T1000 (cell line): ENCODE results near the gene SF3B6.
"Not testable (repeated sequence)": the region's sequence is repeated elsewhere in the genome, so short reads cannot be mapped to it uniquely, and the experiment has no call there.

Source experiments
- DNase-seq: peaks from one replicate; lab custom pipeline; 2025; ENCODE audit warnings: mixed read lengths; lab: John Stamatoyannopoulos, UW

Gene SF3B6, protein sequence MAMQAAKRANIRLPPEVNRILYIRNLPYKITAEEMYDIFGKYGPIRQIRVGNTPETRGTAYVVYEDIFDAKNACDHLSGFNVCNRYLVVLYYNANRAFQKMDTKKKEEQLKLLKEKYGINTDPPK

DNA sequence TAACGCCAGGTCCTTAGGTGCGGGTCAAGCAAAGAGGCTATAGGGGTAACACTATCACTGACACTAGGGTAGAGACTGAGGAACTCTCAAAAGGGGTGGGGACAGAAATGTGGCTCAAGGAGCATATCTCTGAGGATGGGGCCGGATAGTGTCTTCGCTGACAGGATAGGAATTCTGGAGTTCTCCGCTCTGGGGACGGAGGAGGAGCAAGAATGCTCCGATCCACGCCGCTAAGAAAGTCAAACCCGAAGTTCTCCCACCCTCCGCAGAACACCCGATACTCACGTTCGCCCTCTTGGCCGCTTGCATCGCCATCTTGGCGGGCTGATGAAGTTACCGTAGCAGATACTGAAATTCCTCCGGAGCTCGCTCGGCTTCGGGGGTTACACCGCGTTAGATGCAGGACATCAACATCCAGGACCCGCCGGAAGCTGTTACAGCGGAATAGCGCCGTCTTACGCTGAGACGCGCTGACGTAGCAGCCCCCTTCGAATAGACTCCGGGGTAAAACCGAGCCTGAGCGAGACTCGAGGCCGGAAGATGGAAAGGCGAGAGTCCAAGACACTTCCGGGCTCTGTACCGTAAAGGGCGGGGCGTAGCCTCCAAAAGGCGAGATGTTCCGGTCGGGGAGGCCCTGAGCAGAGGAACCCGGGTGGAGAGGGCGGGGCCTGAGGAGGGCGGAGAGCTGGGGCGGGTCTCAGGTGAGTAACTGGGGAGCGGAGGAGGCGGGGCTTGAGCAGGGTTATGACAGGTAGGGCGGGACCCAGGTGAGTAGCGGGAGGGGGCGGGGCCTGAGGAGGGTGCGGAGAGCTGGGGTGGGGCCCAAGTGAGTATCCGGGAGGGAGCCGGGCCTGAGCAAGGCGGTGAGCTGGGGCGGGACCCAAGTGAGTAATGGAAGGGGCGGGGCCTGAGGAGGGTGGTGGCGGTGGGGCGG is at the start of gene SF3B6:
TSS of gene SF3B6 (minus strand) at position 412 of the 934 bp plus-strand sequence. CDS start at position 315, 97 bp downstream.
- peak; percentile 94 for DNase-seq

DNA sequence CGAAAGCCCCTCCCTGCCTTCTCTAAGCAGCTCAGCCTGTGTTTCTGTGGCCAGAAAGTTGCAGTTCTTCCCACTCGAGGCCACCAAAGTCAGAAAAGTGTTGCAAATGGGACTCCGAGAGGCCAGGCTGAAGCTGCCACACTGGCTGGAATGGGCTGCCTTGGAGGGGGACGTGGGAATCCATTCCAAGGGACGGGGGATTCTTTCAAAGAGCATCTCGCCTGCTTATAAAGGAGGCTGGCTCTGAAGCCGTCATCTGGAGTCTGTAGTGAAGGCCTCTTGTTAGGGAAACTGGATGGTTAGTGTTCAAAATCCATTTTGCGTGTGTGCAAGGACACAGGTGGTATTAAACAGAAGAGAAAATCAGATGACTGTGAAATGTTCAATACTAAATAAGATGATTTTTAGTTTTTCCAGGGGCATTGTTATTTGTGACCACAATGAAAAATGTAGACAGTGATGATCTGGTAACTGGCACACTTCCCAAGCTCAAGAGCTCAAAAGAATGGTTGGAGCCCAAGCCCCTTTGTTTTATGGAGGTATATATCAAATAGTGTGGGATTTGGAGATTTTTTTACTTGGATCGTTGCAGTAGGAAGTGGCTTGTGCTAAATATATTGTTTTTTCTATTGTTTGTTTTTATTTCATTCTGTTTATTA is 47.9 kb upstream of the SF3B6 start:
- no peak for DNase-seq

DNA sequence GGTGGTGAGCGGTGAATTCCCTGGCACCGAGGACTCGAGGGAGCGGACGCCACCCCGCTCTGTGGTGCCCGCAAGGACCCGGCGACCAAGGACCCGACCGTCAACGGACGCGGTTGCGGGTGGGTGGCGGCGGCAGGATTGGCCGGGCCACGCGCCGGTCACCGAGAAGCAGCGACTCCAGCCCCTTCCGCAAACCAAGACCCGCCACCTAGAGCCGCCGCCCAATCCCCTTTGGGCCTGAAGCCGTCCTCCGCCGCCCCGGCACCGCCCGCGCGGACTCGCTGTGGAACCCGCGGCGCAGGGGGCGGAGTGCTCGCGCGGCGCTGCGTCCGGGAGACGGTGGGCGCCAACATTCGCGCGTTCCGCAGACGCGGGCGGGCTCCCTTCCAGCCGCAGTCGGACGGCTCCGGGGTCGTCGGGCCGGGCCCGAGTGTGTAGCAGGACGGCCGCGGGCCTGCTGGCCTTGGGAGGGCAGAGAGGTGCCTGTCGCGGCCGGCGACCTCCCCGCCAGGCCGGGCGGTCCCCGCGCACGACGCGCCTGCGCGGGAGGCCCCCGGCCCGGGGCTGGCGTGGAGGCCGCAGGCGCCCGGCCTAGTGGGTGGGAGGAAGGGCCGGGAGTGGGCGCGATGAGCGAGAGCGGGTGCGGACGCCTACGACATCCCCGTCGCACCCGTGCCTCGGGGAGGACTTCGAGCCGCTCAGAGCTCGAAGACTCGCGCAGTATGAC is 47.2 kb upstream of the SF3B6 start, which contains the start of the genes FAM228B and PFN4:
TSS of gene FAM228B (plus strand) at position 275 of the 727 bp plus-strand sequence. CDS start 893 bp downstream, outside the sequence.
TSS of gene PFN4 (minus strand) at position 140 of the 727 bp plus-strand sequence. CDS start 799 bp downstream, outside the sequence.
- peak; percentile 60 for DNase-seq

DNA sequence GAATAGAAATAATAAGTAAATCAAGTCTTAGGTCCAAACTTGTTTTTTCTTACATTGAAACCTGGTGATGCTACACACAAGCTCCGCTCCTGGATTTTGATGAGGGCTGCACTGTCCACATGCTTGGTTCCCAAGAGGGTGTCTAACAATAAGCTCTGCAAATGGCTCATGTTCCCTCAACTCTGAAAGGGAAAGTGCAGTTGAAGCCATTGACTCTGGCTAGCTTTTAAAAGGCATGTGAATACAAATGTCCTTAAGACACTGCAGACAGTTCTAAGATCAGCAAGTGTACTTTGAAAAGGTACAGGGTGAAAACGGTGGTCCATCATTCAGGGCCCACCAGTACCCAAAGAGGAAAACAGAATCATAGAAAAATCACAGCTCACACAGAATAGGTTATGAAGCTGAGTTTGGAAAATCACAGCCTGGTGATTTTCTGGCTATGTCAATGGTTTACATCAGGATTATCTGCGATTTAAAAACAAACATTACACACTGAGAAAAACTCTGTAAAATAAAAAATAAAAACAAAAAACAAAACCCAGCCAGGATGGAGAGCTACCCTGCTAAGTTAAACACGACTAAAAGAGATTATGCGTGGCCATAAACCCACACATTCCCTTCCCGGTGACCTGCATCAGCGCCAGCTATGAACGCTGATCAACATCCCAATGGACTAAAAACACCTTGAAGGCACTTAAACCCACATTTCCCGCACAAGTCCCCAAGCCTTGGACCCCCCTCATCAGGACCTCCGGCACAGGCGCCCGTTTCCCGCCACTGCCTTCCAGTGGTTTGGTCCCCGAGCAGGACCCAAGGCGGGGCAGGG is 46.5 kb upstream of the SF3B6 start:
- DNase-seq = no peak

DNA sequence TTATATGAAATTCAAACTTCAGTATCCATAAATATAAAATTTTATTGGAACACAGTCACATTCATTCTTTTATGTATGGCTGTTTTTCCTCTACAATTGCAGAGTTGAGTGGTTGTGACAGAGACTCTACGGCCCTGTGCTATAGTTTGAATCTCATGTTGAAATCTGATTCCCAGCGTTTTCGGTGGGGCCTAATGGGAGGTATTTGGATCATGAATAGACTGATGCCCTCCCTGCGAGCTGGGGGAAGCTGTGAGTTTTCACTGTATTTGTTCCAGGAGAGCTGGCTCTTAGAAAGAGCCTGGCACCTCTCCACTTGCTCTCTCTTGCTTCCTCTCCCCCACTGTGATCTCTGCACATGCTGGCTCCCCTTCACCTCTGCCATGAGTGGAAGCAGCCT is 45.3 kb upstream of the SF3B6 start:
- no peak for DNase-seq

DNA sequence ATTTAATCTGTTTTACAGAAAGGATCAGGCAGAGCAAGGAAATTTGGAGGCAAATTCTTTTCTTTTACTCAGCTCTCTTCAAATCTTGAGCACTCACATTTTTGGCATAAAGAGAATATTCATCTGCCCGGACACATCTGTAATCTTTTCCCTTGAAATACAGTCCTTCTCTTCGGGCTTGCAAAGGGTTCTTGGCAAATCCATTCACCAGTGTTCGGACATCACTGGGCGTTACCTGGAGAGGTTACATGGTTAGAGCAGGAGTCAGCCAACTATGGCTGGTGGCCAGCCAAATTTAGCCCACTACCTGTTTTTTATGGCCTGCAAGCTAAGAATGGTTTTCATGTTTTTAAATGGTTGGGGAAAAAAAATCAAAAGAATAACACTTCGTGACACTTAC is 44.9 kb upstream of the SF3B6 start:
- no peak for DNase-seq

DNA sequence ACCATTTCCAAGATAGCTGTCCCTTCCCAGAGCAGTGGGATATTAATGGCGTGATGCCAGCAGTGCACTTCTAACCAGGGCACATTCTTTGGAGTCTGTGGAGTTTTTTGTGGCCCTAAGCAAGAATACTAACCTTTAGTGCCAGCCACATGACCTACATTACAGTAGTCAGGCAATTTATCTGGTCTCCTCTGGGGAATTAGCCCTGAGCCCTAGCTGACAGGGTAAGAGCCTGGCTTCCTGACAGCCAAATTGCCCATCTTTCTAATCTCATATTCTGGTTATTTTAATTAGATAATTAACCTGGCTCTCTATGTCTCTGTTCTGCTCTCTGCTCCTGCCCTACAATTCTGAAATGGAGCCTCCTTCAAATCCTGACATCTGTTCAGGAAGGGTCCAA is 41.8 kb upstream of the SF3B6 start:
- no peak for DNase-seq

DNA sequence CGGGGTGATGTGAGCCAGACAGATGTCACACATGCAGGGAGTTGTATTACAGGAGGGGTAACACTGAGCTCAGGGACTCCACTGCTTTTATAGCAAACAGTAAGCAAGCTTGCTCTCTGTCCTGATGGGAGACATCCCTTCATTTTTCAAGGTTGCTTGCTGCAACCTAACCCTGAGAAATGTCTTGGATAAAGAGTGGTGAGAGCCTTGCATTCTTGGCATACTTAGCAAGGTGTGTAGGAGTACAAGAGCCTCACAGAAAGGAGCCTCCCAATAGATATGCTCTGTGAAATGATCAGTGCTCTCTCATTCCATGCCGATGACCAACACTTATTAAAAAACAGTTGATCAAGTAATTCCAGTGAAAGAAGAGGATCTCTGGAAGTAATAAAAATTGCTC is 38.9 kb upstream of the SF3B6 start:
- DNase-seq = no peak

DNA sequence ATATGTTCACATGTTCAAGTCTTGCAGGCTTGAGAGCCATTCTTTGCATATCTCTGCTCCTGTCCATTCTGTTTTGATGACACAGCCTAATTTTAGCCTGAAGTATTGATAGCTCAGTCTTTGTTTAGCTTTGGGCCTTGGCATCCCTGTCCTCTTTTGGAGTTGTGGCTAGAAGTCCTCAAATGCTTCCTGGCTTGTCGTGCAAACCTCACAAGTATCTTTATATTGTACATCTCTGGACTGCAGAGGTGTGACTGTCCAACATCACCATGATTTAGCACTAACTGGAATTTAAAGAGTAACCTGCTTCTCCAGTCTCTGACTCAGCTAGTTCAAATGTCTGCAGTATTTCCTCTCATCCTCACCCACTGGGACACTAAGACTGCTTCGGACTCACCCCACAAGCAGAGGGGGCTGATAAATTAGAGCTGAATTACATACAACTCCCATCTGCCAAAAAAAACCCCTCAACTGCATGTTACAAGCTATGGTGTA is 35.3 kb upstream of the SF3B6 start:
- no peak for DNase-seq

DNA sequence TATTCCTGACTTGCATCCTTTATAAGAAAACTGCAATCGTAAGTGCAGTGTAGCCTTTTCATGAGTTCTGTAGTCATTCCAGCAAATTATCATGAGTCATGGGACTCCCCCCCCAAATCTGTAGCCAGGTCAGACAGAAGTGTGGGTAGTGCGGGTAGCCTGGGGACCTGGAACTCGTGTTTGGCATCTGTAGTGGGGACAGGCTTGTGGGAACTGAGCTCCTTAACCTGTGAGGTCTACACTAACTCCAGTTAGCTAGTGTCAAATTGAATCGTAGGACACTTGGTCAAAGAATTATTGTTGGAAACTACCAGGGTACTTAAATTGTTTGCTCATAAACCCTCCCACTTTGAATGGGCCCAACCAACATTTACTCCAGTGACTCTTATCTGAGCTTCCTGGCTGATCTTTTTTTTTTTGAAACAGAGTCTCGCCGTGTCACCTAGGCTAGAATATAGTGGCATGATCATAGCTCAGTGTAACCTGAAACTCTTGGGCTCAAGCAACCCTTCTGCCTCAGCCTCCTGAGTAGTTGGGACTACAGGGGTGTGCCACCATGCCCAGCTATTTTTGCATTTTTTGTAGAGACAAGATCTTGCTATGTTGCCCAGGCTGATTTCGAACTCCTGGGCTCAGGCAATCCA is 34.7 kb upstream of the SF3B6 start:
- DNase-seq = no peak

DNA sequence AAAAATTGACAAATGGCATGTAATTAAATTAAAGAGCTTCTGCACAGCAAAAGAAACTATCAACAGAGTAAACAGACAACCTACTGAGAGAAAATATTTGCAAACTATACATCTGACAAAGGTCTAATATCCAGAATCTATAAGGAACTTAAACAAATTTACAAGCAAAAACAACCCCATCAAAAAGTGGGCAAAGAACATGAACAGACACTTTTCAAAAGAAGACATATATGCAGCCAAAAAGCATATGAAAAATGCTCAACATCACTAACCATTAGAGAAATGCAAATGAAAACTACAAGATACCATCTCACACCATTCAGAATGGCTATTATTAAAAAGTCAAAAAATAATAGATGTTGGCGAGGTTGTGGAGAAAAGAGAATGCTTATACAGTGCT is 33.3 kb upstream of the SF3B6 start:
- DNase-seq = not testable (repeated sequence)

DNA sequence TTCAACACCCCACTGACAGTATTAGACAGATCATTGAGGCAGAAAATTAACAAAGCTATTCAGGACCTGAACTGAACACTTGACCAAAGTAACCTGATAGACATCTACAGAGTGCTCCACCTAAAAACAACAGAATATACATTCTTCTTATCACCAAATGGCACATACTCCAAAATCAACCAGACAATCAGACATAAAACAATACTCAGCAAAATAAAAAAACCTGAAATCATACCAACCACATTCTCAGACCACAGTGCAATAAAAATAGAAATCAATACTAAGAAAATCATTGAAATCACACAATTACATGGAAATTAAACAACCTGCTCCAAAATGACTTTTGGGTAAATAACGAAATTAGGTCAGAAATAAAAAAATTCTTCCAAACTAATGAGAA is 31.2 kb upstream of the SF3B6 start:
- DNase-seq = no peak

DNA sequence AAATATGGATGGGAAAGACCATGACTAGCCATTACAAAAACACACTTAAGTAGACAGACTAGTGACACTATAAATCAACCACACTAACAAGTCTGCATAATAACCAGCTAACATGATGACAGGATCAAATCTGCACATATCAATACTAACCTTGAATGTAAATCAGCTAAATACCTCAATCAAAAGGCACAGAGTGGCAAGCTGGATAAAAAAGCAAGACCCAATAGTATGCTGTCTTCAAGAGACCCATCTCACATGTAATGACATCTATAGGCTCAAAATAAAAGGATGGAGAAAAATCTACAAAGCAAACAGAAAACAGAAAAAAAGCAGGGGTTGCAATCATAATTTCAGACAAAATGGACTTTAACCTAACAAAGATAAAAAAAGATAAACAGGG is 30.7 kb upstream of the SF3B6 start:
- no peak for DNase-seq

DNA sequence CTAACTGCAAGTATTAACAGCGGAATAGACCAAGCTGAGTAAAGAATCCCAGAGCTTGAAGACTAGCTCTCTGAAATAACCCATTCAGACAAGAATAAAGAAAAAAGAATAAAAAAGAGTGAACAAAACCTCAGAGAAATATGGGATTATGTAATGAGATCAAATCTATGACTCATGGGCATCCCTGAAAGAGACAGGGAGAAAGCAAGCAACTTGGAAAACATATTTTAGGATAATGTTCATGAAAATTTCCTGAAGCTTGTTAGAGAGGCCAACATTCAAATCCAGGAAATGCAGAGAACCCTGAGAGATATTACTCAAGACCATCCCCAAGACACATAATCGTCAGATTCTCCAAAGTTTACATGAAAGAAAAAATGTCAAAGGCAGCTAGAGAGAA is 29.7 kb upstream of the SF3B6 start:
- DNase-seq = no peak

DNA sequence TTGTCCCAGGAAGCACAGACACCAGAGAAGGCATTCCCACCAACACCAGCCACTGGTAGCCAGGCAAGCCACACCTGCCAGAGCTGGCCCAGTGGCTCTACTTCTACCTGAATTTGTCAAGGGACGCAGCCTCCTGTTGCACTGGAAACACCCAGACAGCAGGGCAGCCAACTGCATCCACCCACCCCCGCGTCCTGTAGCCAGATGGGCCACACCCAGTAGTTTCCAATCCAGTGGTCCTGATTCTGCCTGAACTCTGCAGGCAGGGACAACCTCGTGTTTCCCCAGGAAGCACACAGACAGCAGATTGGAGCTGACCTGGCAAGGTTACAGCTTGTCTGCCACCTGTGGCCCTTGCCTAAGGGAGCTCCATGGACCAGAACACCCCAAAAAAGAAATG is 28.8 kb upstream of the SF3B6 start:
- no peak for DNase-seq

DNA sequence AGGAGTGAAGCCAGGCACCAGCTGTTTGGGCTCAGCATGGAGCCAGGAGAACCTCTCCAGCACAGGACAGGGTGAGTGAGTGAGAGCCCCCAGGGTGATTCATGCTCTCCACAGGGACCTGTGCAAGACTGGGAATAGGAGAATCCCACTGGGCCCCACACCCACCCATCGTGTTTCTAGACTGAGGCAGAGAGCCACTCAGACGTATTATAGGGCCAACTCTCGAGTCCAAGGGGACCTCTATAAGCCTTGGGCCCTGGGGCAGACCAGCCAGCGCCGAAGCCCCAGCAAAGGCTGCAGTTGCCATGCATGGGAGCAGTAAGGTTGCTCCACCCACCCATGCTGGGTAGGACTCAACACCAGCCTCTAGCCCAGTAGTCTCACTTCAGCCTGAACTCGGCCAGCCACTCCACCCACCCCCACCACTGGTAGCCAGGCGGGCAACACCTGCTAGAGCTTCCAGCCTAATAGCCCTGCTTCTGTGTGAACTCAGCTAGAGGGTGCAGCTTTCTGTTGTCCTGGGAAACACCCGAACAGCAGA is 28.1 kb upstream of the SF3B6 start:
- no peak for DNase-seq

DNA sequence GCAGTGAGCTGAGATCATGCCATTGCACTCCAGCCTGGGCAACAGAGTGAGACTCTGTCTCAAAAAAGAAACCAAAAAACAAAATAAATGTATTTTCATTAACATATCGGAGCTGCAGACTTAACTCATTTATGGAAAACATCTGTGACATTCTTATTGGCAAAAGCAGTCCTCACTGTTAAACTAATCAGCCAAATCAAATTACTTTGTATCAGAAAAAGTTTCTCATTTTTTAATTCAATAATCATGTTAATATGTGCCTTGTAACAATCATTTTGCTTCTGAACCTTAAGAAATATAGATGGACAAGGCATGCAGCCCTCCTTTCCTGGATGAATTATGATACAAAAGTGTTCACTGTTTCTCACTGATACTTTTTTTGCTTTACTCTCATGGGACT is 26.6 kb upstream of the SF3B6 start:
- DNase-seq = no peak

DNA sequence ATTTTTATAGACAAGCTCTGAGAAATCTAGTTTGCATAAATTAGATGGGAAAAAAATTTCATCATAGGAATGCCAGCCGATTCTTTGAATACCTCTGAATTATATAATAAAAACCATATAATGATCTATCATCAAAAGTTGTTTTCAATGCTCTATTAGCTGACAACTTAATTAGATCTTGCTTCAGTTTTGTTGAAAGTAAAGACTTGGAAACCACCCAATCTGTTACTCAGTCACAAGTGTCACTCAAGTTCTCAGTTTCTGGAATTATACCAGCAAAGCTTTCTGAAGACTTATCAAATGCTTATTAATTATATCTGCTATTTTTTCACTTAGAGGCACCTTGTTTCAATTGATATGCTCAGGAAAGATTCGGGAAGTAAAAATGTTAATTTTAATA is 25.9 kb upstream of the SF3B6 start:
- no peak for DNase-seq

DNA sequence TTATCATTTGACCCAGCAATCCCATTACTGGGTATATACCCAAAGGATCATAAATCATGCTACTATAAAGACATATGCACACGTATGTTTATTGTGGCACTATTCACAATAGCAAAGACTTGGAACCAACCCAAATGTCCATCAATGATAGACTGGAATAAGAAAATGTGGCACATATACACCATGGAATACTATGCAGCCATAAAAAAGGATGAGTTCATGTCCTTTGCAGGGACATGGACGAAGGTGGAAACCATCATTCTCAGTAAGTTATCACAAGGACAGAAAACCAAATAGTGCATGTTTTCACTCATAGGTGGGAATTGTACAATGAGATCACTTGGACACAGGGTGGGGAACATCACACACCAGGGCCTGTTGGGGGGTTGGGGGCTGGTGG is 24.6 kb upstream of the SF3B6 start:
- not testable (repeated sequence) for DNase-seq

DNA sequence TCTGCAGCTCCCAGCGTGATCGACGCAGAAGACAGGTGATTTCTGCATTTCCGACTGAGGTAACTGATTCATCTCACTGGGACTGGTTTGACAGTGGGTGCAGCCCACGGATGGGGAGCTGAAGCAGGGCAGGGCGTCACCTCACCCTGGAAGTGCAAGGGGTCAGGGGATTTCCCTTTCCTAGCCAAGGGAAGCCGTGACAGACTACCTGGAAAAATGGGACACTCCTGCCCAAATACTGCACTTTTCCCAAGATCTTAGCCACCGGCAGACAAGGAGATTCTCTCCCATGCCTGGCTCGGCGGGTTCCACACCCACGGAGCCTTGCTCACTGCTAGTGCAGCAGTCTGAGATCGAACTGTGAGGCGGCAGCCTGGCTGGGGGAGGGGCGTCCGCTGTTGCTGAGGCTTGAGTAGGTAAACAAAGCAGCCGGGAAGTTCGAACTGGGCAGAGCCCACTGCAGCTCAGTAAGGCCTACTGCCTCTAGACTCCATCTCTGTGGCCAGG is 19.1 kb upstream of the SF3B6 start:
- not testable (repeated sequence) for DNase-seq
